Natural killer cell (primary cell): ENCODE measurements around the gene SNRPF. TPM values are rescaled to one million over a fixed set of nuclear protein-coding genes. Genes with fewer than 3 reads are reported as not detected.

Source experiments
- ATAC-seq, 3 donors: fragments of 150-1000 bp in 2 of 3; fragments of 200-7000 bp in 1 of 3; cut with Tn5 transposase; 1 replicate in 1 of 3; 2 replicates in 2 of 3; pipeline ENCODE4 v1.10.0; 2021; ENCODE audit warnings: mild to moderate bottlenecking in 2 of 3, moderate library complexity in 2 of 3
- DNase-seq, 2 donors: peaks; one replicate each; pipeline versions ENCODE4 v3.0.0 to v3.0.0-alpha.2; 2013 to 2021; ENCODE audit warnings: mixed read lengths in 1 of 2
- H3K27ac ChIP-seq: one replicate; pipeline ENCODE4 v1.5.1; 2013; ENCODE audit warnings: mild to moderate bottlenecking, low read length
- H3K27me3 ChIP-seq: one replicate; pipeline ENCODE4 v1.6.1; 2013; ENCODE audit warnings: low read length; ENCODE audit not compliant: control insufficient read depth, insufficient read depth
- H3K36me3 ChIP-seq: one replicate; pipeline ENCODE4 v1.6.1; 2013; ENCODE audit warnings: low read length; ENCODE audit not compliant: control insufficient read depth, insufficient read depth
- H3K4me1 ChIP-seq: one replicate; pipeline ENCODE4 v1.6.1; 2013; ENCODE audit warnings: low read length; ENCODE audit not compliant: control insufficient read depth, insufficient read depth
- H3K4me3 ChIP-seq: one replicate; pipeline ENCODE4 v1.5.1; 2013; ENCODE audit warnings: low read length
- H3K9me3 ChIP-seq: one replicate; pipeline ENCODE4 v1.6.1; 2013; ENCODE audit warnings: low read length; ENCODE audit not compliant: control insufficient read depth, insufficient read depth
- H3K27ac Mint-ChIP-seq, 2 donors: one replicate each; pipeline ENCODE4 v1.8.0; 2022; ENCODE audit warnings: mild to moderate bottlenecking in 2 of 2, mixed read lengths in 2 of 2, moderate library complexity in 1 of 2
- H3K27me3 Mint-ChIP-seq, 2 donors: one replicate each; pipeline ENCODE4 v1.8.0; 2022; ENCODE audit warnings: low read depth in 2 of 2, mixed read lengths in 2 of 2
- H3K36me3 Mint-ChIP-seq: one replicate; pipeline ENCODE4 v1.8.0; 2022; ENCODE audit warnings: mixed read lengths
- H3K4me1 Mint-ChIP-seq, 2 donors: one replicate each; pipeline ENCODE4 v1.8.0; 2022; ENCODE audit warnings: mixed read lengths in 2 of 2
- H3K4me3 Mint-ChIP-seq: one replicate; pipeline ENCODE4 v1.8.0; 2022; ENCODE audit warnings: mild to moderate bottlenecking, moderate library complexity, mixed read lengths
- H3K9me3 Mint-ChIP-seq, 2 donors: one replicate each; pipeline ENCODE4 v1.8.0; 2022; ENCODE audit warnings: mixed read lengths in 2 of 2
- CTCF ChIP-seq: fragments of 200-600 bp; IDR thresholded peaks from one replicate; pipeline ENCODE4 v1.8.0; 2022; ENCODE audit warnings: antibody characterized with exemption
- WGBS: methylation state at CpG from one replicate; pipeline ENCODE4 v1.1.7; 2013; ENCODE audit warnings: missing lambda C conversion rate; ENCODE audit not compliant: insufficient coverage; 5-methylcytosine and 5-hydroxymethylcytosine counted together
- intact Hi-C: fragments of 100-400 bp; cut with micrococcal nuclease; formaldehyde crosslinking; loops from one replicate; pipeline ENCODE4 v1.14.2; 2022
- total RNA-seq, 4 donors: library from RNA; stranded (reverse); fragments of 120-200 nt in 1 of 4; gene quantifications; one replicate each; pipeline versions ENCODE4 v1.2.3 to v1.2.4, GENCODE V29; 2013 to 2022

The SNRPF gene
- total RNA-seq, 3 donors from 2014 or later (not counting 1 experiment from before 2014, with no cell fraction given), result 22.7 to 25.3 (median 24.5) TPM

GRCh38 chr12:95881331-95881955 lies 22.7 kb downstream of the SNRPF start:
- H3K9me3 ChIP-seq, result peaks cover 2% of the 10 kb centered on the region
- no peaks in the 10 kb centered on the region for H3K36me3 Mint-ChIP-seq
- no peaks in the 10 kb centered on the region for H3K27me3 ChIP-seq
- no peaks in the 10 kb centered on the region for H3K4me1 ChIP-seq
- 90% methylated on average over 3 of the region's 3 CpGs for WGBS
- no peak overlapping the region for H3K4me3 ChIP-seq
- no peaks in the 10 kb centered on the region for H3K36me3 ChIP-seq
- no peak overlapping the region for H3K4me3 Mint-ChIP-seq
- no peak overlapping the region for H3K27ac Mint-ChIP-seq
- H3K9me3 Mint-ChIP-seq, result no peaks in the 10 kb centered on the region
- no peak for DNase-seq
- intact Hi-C loops, result no loop called here
- ATAC-seq, result no peak
- H3K4me1 Mint-ChIP-seq, result no peaks in the 10 kb centered on the region
- no peaks in the 10 kb centered on the region for H3K27me3 Mint-ChIP-seq
- TF ChIP-seq CTCF, result no peak
- H3K27ac ChIP-seq, result no peak overlapping the region

- H3K4me3 Mint-ChIP-seq, result no peak overlapping the region
- Histone ChIP-seq H3K4me1 (no peaks in the 10 kb centered on the region), H3K4me3 (no peak overlapping the region), H3K36me3 (no peaks in the 10 kb centered on the region), H3K27me3 (no peaks in the 10 kb centered on the region), H3K9me3 (peaks cover 2% of the 10 kb centered on the region), H3K27ac (no peak overlapping the region)
- 56% methylated on average over 1 of the region's 1 CpG for WGBS
- no peaks in the 10 kb centered on the region for H3K27me3 Mint-ChIP-seq
- H3K27ac Mint-ChIP-seq, result no peak overlapping the region
- H3K9me3 Mint-ChIP-seq, result no peaks in the 10 kb centered on the region
- H3K4me1 Mint-ChIP-seq, result no peaks in the 10 kb centered on the region
- DNase-seq (no peak), ATAC-seq (no peak)
- intact Hi-C loops, result no loop called here
- TF ChIP-seq CTCF, result no peak
- no peaks in the 10 kb centered on the region for H3K36me3 Mint-ChIP-seq
Observed at GRCh38 chr12:95882080-95882479, 23.3 kb downstream of the SNRPF start.

GRCh38 chr12:95882873-95883272 lies 24.1 kb downstream of the SNRPF start:
- H3K27ac ChIP-seq, result no peak overlapping the region
- no peak overlapping the region for H3K27ac Mint-ChIP-seq
- WGBS, result 93% methylated on average over 4 of the region's 4 CpGs
- peaks cover 0 to under 1% of the 10 kb centered on the region in 2 donors for H3K27me3 Mint-ChIP-seq
- H3K36me3 Mint-ChIP-seq, result no peaks in the 10 kb centered on the region
- no peaks in the 10 kb centered on the region for H3K36me3 ChIP-seq
- H3K4me3 Mint-ChIP-seq, result no peak overlapping the region
- no peaks in the 10 kb centered on the region for H3K4me1 Mint-ChIP-seq
- no peak overlapping the region for H3K4me3 ChIP-seq
- peaks cover 2% of the 10 kb centered on the region for H3K9me3 ChIP-seq
- no peaks in the 10 kb centered on the region for H3K4me1 ChIP-seq
- ATAC-seq, result no peak
- intact Hi-C loops, result no loop called here
- no peak for DNase-seq
- no peaks in the 10 kb centered on the region for H3K27me3 ChIP-seq
- H3K9me3 Mint-ChIP-seq, result no peaks in the 10 kb centered on the region
- no peak for TF ChIP-seq CTCF

- no peak for TF ChIP-seq CTCF
- no peak overlapping the region for H3K4me3 Mint-ChIP-seq
- no peak overlapping the region for H3K27ac ChIP-seq
- DNase-seq (no peak), ATAC-seq (no peak)
- no peaks in the 10 kb centered on the region for H3K9me3 Mint-ChIP-seq
- peaks cover 0 to 3% of the 10 kb centered on the region in 2 donors for H3K27me3 Mint-ChIP-seq
- no peaks in the 10 kb centered on the region for H3K36me3 ChIP-seq
- H3K9me3 ChIP-seq, result peaks cover 2% of the 10 kb centered on the region
- no peaks in the 10 kb centered on the region for H3K27me3 ChIP-seq
- H3K27ac Mint-ChIP-seq, result no peak overlapping the region
- H3K4me1 ChIP-seq, result no peaks in the 10 kb centered on the region
- WGBS, result 66% methylated on average over 3 of the region's 3 CpGs
- H3K4me3 ChIP-seq, result no peak overlapping the region
- intact Hi-C loops, result no loop called here
- H3K4me1 Mint-ChIP-seq, result no peaks in the 10 kb centered on the region
- H3K36me3 Mint-ChIP-seq, result no peaks in the 10 kb centered on the region
Observed at GRCh38 chr12:95884998-95885397, 26.2 kb downstream of the SNRPF start.
